Measurements from ENCODE around the gene TMEM266.
"Not testable (repeated sequence)": the region's sequence is repeated elsewhere in the genome, so short reads cannot be mapped to it uniquely, and the experiment has no call there.

The TMEM266 gene, protein sequence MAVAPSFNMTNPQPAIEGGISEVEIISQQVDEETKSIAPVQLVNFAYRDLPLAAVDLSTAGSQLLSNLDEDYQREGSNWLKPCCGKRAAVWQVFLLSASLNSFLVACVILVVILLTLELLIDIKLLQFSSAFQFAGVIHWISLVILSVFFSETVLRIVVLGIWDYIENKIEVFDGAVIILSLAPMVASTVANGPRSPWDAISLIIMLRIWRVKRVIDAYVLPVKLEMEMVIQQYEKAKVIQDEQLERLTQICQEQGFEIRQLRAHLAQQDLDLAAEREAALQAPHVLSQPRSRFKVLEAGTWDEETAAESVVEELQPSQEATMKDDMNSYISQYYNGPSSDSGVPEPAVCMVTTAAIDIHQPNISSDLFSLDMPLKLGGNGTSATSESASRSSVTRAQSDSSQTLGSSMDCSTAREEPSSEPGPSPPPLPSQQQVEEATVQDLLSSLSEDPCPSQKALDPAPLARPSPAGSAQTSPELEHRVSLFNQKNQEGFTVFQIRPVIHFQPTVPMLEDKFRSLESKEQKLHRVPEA

GRCh38 chr15:76059320-76060117, at the start of gene TMEM266:
Gene TMEM266 (plus strand): TSS chr15:76059985. CDS start chr15:76134264, 74,279 bp downstream.
- DNase-seq = peak; percentile 4 to 15

GRCh38 chr15:76010613-76011012, 49.2 kb upstream of the TMEM266 start:
- no peak for DNase-seq

GRCh38 chr15:76011627-76012551, 47.9 kb upstream of the TMEM266 start, which contains the start of gene NRG4:
Gene NRG4 (minus strand): TSS chr15:76012424. CDS start chr15:76011230, 1,194 bp downstream.
- DNase-seq = no peak

GRCh38 chr15:76013470-76013869, 46.3 kb upstream of the TMEM266 start:
- DNase-seq = not testable (repeated sequence)

DNA sequence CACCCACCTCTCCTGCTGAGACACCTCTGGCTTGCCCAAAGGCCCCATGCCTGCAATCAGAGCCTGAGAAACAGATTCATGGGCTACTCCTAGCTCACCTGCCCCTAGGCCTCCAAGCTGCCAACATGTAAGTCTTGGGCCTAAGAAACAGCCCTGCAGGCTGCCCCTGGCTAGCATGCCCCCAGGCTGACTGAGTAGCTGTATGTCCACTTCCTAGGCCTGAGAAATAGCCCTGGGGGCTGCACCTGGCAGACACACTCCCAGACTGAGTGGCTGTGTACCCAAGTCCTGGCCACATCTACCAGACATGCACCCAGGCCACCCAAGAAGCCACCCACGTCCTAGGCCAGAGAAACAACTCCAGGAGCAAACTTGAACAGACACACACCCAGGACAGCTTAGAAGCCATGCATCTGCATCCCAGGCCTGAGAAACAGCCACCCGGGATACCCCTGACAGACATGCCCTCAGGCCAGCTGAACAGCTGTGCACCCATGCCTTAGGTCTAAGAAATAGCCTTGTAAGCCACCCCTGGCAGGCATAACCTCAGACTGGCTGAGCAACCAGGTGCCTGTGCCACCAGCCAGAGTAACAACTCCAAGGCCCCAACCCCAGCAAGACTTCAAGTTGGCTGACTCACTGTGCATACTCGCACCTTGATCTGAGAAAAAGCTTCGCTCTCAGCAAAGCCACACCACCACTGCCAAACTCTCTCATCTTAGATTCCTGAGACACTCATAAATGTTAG, 35.6 kb upstream of the TMEM266 start:
- DNase-seq = no peak

GRCh38 chr15:76032046-76032445, 27.7 kb upstream of the TMEM266 start:
- DNase-seq = no peak

- no peak for DNase-seq
Observed at GRCh38 chr15:76033438-76033837, 26.3 kb upstream of the TMEM266 start.

GRCh38 chr15:76034111-76034510, 25.7 kb upstream of the TMEM266 start:
- DNase-seq = no peak

DNA sequence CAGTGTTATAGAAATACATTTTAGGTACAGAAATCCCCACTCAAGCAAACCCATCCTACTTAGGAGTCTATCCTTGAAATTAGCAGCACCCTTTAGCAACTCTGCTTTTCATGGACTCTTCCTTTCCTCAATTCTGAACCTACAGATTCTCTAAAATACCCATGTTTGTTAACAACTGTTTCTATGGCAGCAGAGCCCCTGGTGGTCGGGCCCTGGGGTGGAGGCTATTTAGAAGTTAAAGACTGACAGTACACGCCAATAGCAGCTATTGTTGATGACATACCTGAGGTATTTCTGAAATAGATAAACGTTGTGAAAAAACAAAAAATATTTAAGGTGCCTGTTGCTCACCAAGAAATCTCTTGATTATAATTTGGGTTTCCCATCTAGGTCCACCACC, 24.2 kb upstream of the TMEM266 start:
- no peak for DNase-seq

DNA sequence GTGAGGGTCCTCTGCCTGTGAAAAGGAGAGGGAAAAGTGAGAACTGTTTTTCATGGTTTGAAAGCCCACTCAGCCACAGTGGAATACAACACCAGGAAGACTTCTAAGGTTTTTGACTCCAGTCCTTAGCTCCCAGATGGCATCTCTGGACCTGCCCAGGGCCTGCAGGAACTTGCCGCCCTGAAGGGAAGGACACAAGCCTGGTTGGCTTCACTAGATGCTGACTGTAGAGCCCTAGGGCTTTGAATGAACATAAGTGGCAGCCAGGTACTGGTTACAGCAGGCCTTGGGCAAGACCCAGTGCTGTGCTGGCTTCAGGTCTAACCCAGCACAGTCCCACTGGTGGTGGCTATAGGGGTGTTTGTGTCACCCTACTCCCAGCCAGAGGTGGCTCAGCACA, 21.3 kb upstream of the TMEM266 start:
- no peak for DNase-seq

GRCh38 chr15:76054201-76054600, 5.6 kb upstream of the TMEM266 start:
- not testable (repeated sequence) for DNase-seq

DNA sequence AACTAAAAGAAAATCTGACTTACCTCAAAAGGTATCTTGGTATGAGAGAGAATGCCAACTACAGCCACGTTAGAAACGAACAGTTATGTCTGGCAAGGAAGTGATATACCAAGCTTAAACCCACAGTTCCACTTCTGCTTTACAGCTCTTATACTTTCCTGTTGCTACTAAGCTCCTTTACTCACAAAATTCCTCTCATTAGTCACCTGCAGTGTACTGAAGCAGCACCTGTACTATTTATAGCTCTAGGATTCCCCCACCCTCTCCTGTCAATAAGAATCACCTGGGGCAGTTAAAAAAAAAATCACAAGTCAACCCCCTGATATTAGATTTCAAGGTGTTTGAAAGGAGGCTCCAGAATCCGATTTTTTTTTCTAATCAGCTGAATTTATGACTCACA, 2.9 kb upstream of the TMEM266 start:
- DNase-seq = no peak

GRCh38 chr15:76057332-76058000, 2.3 kb upstream of the TMEM266 start:
- DNase-seq = peak; percentile 37 to 53

GRCh38 chr15:76058714-76059319, 968 bp upstream of the TMEM266 start:
- peak in 1 of 2 donors; percentile 6 for DNase-seq

DNA sequence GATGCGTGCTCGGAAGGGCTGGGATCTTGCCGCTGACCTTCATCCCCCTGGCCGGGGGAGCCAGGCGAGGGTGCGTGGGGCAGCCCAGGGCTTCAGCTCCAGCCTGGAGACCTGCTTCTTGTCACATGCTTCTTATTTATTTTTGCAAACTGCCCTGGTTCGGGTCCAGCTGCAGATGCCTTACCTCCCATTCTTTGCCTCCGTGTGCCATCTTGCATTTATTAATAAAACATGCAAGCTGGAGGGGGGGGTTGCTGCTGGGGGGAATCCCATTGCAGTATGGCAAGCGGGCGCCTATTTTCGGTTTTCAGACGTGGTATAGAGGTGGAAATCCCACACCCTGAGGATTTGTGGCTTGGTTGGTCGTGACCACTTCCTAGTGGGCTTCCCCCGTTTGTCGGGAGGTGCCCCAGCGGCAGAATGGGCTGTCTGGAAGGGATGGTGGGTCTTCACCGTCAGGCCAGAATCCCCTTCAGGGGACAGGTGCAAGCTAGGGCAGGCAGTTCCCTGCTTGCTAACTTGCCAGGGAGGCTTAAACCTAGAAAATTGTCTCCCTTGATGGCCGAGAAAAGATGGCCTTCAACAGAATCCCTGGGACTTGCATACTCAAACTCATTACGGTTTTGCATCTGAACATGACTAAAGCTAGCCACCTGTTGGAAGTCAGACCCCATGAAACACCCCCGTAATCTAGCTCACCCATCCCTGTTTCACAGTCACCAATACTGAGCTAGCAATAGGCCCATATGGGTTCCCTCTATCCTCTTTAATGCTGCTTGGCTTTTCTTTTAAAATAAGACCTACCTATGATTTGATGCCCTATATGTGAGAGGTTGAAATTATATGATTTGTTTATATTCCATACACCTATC, 569 bp downstream of the TMEM266 start:
- peak in 1 of 2 donors; percentile 3 for DNase-seq

- DNase-seq = no peak
Observed at GRCh38 chr15:76061700-76062099, 1.9 kb downstream of the TMEM266 start.

GRCh38 chr15:76062286-76062685, 2.5 kb downstream of the TMEM266 start:
- no peak for DNase-seq

GRCh38 chr15:76064375-76064774, 4.6 kb downstream of the TMEM266 start:
- DNase-seq = no peak

DNA sequence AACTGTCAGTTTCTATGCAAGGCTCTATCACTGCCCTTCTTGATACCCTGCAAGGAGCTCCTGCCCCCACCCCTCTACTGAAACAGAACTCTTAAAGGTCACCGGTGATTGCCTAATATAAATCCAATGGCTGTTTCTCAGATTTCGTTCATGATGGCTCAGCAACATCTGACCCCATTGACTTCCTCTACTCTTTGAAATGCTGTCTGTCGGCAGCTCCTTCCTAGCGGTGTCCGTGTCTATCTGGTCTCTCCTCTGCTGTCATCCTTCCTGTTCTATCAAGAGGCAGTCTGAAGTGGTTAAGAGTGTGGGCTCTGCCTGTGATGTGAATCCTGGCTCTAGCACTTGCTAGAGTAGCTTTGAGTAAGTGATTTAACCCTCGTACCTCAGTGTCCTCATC, 5.5 kb downstream of the TMEM266 start:
- DNase-seq = peak in 1 of 2 donors; percentile 1

GRCh38 chr15:76065793-76066192, 6.0 kb downstream of the TMEM266 start:
- no peak for DNase-seq
